H9 (cell line): ENCODE data around the gene TFAP2C. TPM values are rescaled to one million over a fixed set of nuclear protein-coding genes. Genes with fewer than 3 reads are reported as not detected.

Source experiments
- DNase-seq: peaks from one replicate; pipeline ENCODE4 v3.0.0-alpha.2; 2017
- H2AFZ ChIP-seq: one replicate; pipeline ENCODE4 v1.6.1; 2013; ENCODE audit warnings: mild to moderate bottlenecking, low read length, control low read depth, moderate library complexity
- H2AK5ac ChIP-seq: 2 replicates; pipeline ENCODE4 v1.6.1; 2013; ENCODE audit warnings: low read length, control low read depth, mixed read lengths; ENCODE audit not compliant: insufficient read length
- H2BK120ac ChIP-seq: one replicate; pipeline ENCODE4 v1.6.1; 2013; ENCODE audit warnings: low read depth, mild to moderate bottlenecking, low read length, control low read depth, inconsistent platforms; ENCODE audit not compliant: poor library complexity, severe bottlenecking
- H2BK12ac ChIP-seq: 2 replicates; pipeline ENCODE4 v1.6.1; 2013; ENCODE audit warnings: low read length, control low read depth, mixed read lengths, low read depth; ENCODE audit not compliant: insufficient read length
- H2BK15ac ChIP-seq: 2 replicates; pipeline ENCODE4 v1.6.1; 2013; ENCODE audit warnings: low read depth, low read length, control low read depth
- H2BK20ac ChIP-seq: one replicate; pipeline ENCODE4 v1.6.1; 2013; ENCODE audit warnings: low read depth, mild to moderate bottlenecking, low read length, control low read depth, inconsistent platforms; ENCODE audit not compliant: poor library complexity, severe bottlenecking
- H2BK5ac ChIP-seq: 2 replicates; pipeline ENCODE4 v1.6.1; 2013; ENCODE audit warnings: low read length, control low read depth, mixed read lengths; ENCODE audit not compliant: insufficient read length
- H3K14ac ChIP-seq: 2 replicates; pipeline ENCODE4 v1.6.1; 2013; ENCODE audit warnings: low read length, control low read depth; ENCODE audit not compliant: insufficient read depth
- H3K18ac ChIP-seq: 2 replicates; pipeline ENCODE4 v1.6.1; 2013; ENCODE audit warnings: low read depth, mild to moderate bottlenecking, mixed read lengths, low read length, control low read depth; ENCODE audit not compliant: insufficient read length
- H3K23ac ChIP-seq: 2 replicates; pipeline ENCODE4 v1.6.1; 2013; ENCODE audit warnings: low read length, control low read depth, mixed read lengths, low read depth; ENCODE audit not compliant: insufficient read length
- H3K23me2 ChIP-seq: 2 replicates; pipeline ENCODE4 v1.6.1; 2013; ENCODE audit warnings: low read depth, mild to moderate bottlenecking, mixed read lengths, low read length, control low read depth; ENCODE audit not compliant: insufficient read length, poor library complexity, severe bottlenecking
- H3K27ac ChIP-seq: 2 replicates; pipeline ENCODE4 v1.5.1; 2013; ENCODE audit warnings: low read length, control low read depth, mixed read lengths, low read depth; ENCODE audit not compliant: insufficient read length
- H3K27me3 ChIP-seq: 2 replicates; pipeline ENCODE4 v1.6.1; 2013; ENCODE audit warnings: low read length, control low read depth, inconsistent platforms; ENCODE audit not compliant: insufficient read depth
- H3K4ac ChIP-seq: 2 replicates; pipeline ENCODE4 v1.6.1; 2013; ENCODE audit warnings: low read depth, mild to moderate bottlenecking, control low read depth, inconsistent platforms, low read length, moderate library complexity
- H3K4me1 ChIP-seq: 2 replicates; pipeline ENCODE4 v1.6.1; 2013; ENCODE audit warnings: low read length, control low read depth, inconsistent platforms; ENCODE audit not compliant: insufficient read depth
- H3K4me2 ChIP-seq: 2 replicates; pipeline ENCODE4 v1.6.1; 2013; ENCODE audit warnings: low read length, control low read depth, mixed read lengths; ENCODE audit not compliant: insufficient read length, insufficient read depth
- H3K56ac ChIP-seq: 2 replicates; pipeline ENCODE4 v1.6.1; 2013; ENCODE audit warnings: low read depth, mild to moderate bottlenecking, mixed read lengths, low read length, control low read depth; ENCODE audit not compliant: insufficient read length
- H3K79me1 ChIP-seq: 2 replicates; pipeline ENCODE4 v1.6.1; 2013; ENCODE audit warnings: low read depth, mild to moderate bottlenecking, moderate library complexity, low read length, control low read depth, inconsistent platforms; ENCODE audit not compliant: insufficient read depth, poor library complexity, severe bottlenecking
- H3K79me2 ChIP-seq: 2 replicates; pipeline ENCODE4 v1.6.1; 2013; ENCODE audit warnings: low read length, control low read depth, inconsistent platforms; ENCODE audit not compliant: insufficient read depth
- H3K9ac ChIP-seq: 2 replicates; pipeline ENCODE4 v1.6.1; 2013; ENCODE audit warnings: low read length, control low read depth, mixed read lengths; ENCODE audit not compliant: insufficient read length; ENCODE audit errors: extremely low read depth
- H3K9me3 ChIP-seq: one replicate; pipeline ENCODE4 v1.6.1; 2013; ENCODE audit warnings: low read depth, low read length, inconsistent platforms; ENCODE audit not compliant: control insufficient read depth
- H3T11ph ChIP-seq: one replicate; pipeline ENCODE4 v1.6.1; 2013; ENCODE audit warnings: mild to moderate bottlenecking, low read length, control low read depth, inconsistent platforms
- H4K20me1 ChIP-seq: one replicate; pipeline ENCODE4 v1.6.1; 2013; ENCODE audit not compliant: control insufficient read depth, insufficient read length, insufficient read depth
- H4K5ac ChIP-seq: 2 replicates; pipeline ENCODE4 v1.6.1; 2013; ENCODE audit warnings: low read depth, mild to moderate bottlenecking, mixed read lengths, low read length, control low read depth; ENCODE audit not compliant: insufficient read length
- H4K8ac ChIP-seq: replicated peaks from 2 replicates; pipeline ENCODE4 v1.6.1; 2013; ENCODE audit warnings: low read length, control low read depth, mixed read lengths, low read depth; ENCODE audit not compliant: insufficient read length
- H4K91ac ChIP-seq: 2 replicates; pipeline ENCODE4 v1.6.1; 2013; ENCODE audit warnings: low read depth, mild to moderate bottlenecking, moderate library complexity, mixed read lengths, low read length, control low read depth; ENCODE audit not compliant: insufficient read length
- H3K27ac Mint-ChIP-seq, 3 experiments: 2 replicates in 2 of 3; 3 replicates in 1 of 3; pipeline ENCODE4 v1.8.0; 2020 to 2021; ENCODE audit warnings: mixed read lengths in 3 of 3, mild to moderate bottlenecking in 1 of 3, moderate library complexity in 1 of 3
- H3K27me3 Mint-ChIP-seq: 2 replicates; pipeline ENCODE4 v1.8.0; 2021; ENCODE audit warnings: low read depth, mild to moderate bottlenecking, moderate library complexity, mixed read lengths
- H3K36me3 Mint-ChIP-seq, 3 experiments: 2 replicates in 2 of 3; 3 replicates in 1 of 3; pipeline ENCODE4 v1.8.0; 2020 to 2021; ENCODE audit warnings: low read depth in 3 of 3, mixed read lengths in 3 of 3; ENCODE audit not compliant: insufficient read depth in 1 of 3
- H3K4me1 Mint-ChIP-seq, 2 experiments: 2 replicates each; pipeline ENCODE4 v1.8.0; 2020; ENCODE audit warnings: mixed read lengths in 2 of 2
- H3K4me3 Mint-ChIP-seq, 2 experiments: 2 replicates in 1 of 2; 3 replicates in 1 of 2; pipeline ENCODE4 v1.8.0; 2020 to 2021; ENCODE audit warnings: mild to moderate bottlenecking in 2 of 2, mixed read lengths in 2 of 2, moderate library complexity in 1 of 2
- H3K9me3 Mint-ChIP-seq, 2 experiments: 2 replicates in 1 of 2; 3 replicates in 1 of 2; pipeline ENCODE4 v1.8.0; 2020; ENCODE audit warnings: mild to moderate bottlenecking in 2 of 2, mixed read lengths in 2 of 2, moderate library complexity in 1 of 2
- CTCF ChIP-seq: fragments of 200-600 bp; sonication (generic); conservative IDR thresholded peaks from 3 replicates; pipeline ENCODE4 v1.8.0; 2021; ENCODE audit warnings: antibody characterized with exemption, mild to moderate bottlenecking
- WGBS: extraction: QIAGEN DNeasy Blood & Tissue Kit; methylation state at CpG from one replicate; pipeline ENCODE4 v1.1.7; 2013; ENCODE audit warnings: missing lambda C conversion rate, low lambda C conversion rate, mixed read lengths; ENCODE audit not compliant: insufficient read length; ENCODE audit errors: extremely low coverage; 5-methylcytosine and 5-hydroxymethylcytosine counted together
- total RNA-seq: library from RNA; stranded (reverse); gene quantifications from 2 replicates; pipeline ENCODE4 v1.2.1, GENCODE V29; 2021

The TFAP2C gene
- total RNA-seq, 1 experiment from 2014 or later: 24.3 TPM

GRCh38 chr20:56614196-56614595 is 14.9 kb upstream of the TFAP2C start:
- Mint-ChIP-seq H3K9me3 (no peaks in the 10 kb centered on the region), H3K27ac (no peak overlapping the region), H3K4me3 (no peak overlapping the region), H3K36me3 (no peaks in the 10 kb centered on the region), H3K4me1 (peaks cover 15 to 18% of the 10 kb centered on the region in 2 experiments), H3K27me3 (peaks cover 4% of the 10 kb centered on the region)
- Histone ChIP-seq H4K91ac (no peak overlapping the region), H2BK12ac (no peak overlapping the region), H3K27me3 (no peaks in the 10 kb centered on the region), H3K18ac (no peak overlapping the region), H3K27ac (no peak overlapping the region), H4K5ac (no peak overlapping the region), H2BK15ac (no peak overlapping the region), H3K79me2 (no peaks in the 10 kb centered on the region), H3T11ph (no peak overlapping the region), H3K9ac (no peak overlapping the region), H3K4ac (no peak overlapping the region), H4K8ac (no peak overlapping the region), H2AFZ (no peak overlapping the region), H2BK20ac (no peak overlapping the region), H3K23me2 (no peaks in the 10 kb centered on the region), H2BK120ac (no peak overlapping the region), H3K4me1 (no peaks in the 10 kb centered on the region), H3K56ac (no peak overlapping the region), H2AK5ac (no peak overlapping the region), H3K79me1 (no peaks in the 10 kb centered on the region), H3K23ac (no peak overlapping the region), H3K4me2 (no peak overlapping the region), H3K14ac (no peak overlapping the region), H4K20me1 (no peaks in the 10 kb centered on the region), H2BK5ac (no peak overlapping the region), H3K9me3 (no peaks in the 10 kb centered on the region)
- no CpG with 5 or more reads among the region's 2 CpGs for WGBS
- no peak for TF ChIP-seq CTCF
- DNase-seq: no peak
